GM23338 (cell line): ENCODE measurements around the gene DSG1.

Experiments used
- CREB1 ChIP-seq: fragments of 250-450 bp; sonication (Bioruptor Pico); IDR thresholded peaks from 2 replicates; pipeline ENCODE4 v1.5.0; 2020; ENCODE audit warnings: low read depth, mild to moderate bottlenecking, moderate library complexity
- EZH2 ChIP-seq: fragments of 200-600 bp; sonication (generic); IDR thresholded peaks from one replicate; pipeline ENCODE4 v1.8.0; 2017; ENCODE audit warnings: antibody characterized with exemption, mild to moderate bottlenecking, low read depth; ENCODE audit not compliant: unreplicated experiment
- JUNB ChIP-seq: IDR thresholded peaks from one replicate; pipeline ENCODE4 v1.6.1; 2016; ENCODE audit warnings: antibody characterized with exemption; ENCODE audit not compliant: unreplicated experiment
- POLR2AphosphoS5 ChIP-seq: IDR thresholded peaks from 2 replicates; pipeline ENCODE4 v1.6.1; 2016; ENCODE audit warnings: antibody characterized with exemption, low read depth
- ZNF331 ChIP-seq: fragments of 250-450 bp; sonication (Bioruptor Pico); IDR thresholded peaks from 2 replicates; pipeline ENCODE4 v1.5.0; 2020; ENCODE audit warnings: low read depth, mild to moderate bottlenecking, moderate library complexity
- TF ChIP-seq, protein P1 (sequence below), 2 experiments: fragments of 200-600 bp in 1 of 2; sonication (generic) in 1 of 2; conservative IDR thresholded peaks; 2 replicates each; pipeline versions ENCODE4 v1.5.1 to v1.6.1; 2016 to 2017; ENCODE audit warnings: antibody characterized with exemption in 2 of 2, low read depth in 2 of 2, mild to moderate bottlenecking in 2 of 2, moderate library complexity in 1 of 2
- TF ChIP-seq, protein P2 (sequence below): IDR thresholded peaks from one replicate; pipeline ENCODE4 v1.6.1; 2018; ENCODE audit warnings: antibody characterized with exemption; ENCODE audit not compliant: unreplicated experiment

DNA sequence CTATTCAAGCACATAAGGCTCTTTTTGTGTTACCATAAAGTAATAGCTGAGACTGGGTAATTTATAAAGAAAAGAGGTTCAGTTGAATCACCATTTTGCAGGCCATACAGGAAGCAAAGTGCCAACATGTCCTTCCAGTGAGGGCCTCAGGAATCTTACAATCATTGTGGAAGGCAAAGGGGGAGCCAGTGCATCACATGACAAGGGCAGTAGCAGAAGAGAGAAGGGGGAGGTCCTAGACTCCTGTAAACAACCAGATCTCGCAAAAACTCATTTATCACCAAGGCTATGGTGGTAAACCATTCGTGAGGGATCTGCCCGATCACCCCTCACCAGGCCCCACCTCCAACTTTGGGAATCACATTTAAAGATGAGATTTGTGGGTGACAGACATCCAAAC is 75.3 kb downstream of the DSG1 start:
- TF ChIP-seq EZH2 (no peak), CREB1 (CRISPR knock-in tag) (no peak), POLR2AphosphoS5 (no peak), ZNF331 (no peak), JUNB (no peak)
- TF ChIP-seq, protein P1, sequence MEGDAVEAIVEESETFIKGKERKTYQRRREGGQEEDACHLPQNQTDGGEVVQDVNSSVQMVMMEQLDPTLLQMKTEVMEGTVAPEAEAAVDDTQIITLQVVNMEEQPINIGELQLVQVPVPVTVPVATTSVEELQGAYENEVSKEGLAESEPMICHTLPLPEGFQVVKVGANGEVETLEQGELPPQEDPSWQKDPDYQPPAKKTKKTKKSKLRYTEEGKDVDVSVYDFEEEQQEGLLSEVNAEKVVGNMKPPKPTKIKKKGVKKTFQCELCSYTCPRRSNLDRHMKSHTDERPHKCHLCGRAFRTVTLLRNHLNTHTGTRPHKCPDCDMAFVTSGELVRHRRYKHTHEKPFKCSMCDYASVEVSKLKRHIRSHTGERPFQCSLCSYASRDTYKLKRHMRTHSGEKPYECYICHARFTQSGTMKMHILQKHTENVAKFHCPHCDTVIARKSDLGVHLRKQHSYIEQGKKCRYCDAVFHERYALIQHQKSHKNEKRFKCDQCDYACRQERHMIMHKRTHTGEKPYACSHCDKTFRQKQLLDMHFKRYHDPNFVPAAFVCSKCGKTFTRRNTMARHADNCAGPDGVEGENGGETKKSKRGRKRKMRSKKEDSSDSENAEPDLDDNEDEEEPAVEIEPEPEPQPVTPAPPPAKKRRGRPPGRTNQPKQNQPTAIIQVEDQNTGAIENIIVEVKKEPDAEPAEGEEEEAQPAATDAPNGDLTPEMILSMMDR (conservative IDR thresholded peaks at IDR 0.05; ENCODE audit: low read depth in 2 of 2): no peak
- TF ChIP-seq, protein P2, sequence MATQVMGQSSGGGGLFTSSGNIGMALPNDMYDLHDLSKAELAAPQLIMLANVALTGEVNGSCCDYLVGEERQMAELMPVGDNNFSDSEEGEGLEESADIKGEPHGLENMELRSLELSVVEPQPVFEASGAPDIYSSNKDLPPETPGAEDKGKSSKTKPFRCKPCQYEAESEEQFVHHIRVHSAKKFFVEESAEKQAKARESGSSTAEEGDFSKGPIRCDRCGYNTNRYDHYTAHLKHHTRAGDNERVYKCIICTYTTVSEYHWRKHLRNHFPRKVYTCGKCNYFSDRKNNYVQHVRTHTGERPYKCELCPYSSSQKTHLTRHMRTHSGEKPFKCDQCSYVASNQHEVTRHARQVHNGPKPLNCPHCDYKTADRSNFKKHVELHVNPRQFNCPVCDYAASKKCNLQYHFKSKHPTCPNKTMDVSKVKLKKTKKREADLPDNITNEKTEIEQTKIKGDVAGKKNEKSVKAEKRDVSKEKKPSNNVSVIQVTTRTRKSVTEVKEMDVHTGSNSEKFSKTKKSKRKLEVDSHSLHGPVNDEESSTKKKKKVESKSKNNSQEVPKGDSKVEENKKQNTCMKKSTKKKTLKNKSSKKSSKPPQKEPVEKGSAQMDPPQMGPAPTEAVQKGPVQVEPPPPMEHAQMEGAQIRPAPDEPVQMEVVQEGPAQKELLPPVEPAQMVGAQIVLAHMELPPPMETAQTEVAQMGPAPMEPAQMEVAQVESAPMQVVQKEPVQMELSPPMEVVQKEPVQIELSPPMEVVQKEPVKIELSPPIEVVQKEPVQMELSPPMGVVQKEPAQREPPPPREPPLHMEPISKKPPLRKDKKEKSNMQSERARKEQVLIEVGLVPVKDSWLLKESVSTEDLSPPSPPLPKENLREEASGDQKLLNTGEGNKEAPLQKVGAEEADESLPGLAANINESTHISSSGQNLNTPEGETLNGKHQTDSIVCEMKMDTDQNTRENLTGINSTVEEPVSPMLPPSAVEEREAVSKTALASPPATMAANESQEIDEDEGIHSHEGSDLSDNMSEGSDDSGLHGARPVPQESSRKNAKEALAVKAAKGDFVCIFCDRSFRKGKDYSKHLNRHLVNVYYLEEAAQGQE: no peak
